Measurements from ENCODE around the gene PCNX2.
"Not testable (repeated sequence)": the region's sequence is repeated elsewhere in the genome, so short reads cannot be mapped to it uniquely, and the experiment has no call there.

The PCNX2 gene

DNA sequence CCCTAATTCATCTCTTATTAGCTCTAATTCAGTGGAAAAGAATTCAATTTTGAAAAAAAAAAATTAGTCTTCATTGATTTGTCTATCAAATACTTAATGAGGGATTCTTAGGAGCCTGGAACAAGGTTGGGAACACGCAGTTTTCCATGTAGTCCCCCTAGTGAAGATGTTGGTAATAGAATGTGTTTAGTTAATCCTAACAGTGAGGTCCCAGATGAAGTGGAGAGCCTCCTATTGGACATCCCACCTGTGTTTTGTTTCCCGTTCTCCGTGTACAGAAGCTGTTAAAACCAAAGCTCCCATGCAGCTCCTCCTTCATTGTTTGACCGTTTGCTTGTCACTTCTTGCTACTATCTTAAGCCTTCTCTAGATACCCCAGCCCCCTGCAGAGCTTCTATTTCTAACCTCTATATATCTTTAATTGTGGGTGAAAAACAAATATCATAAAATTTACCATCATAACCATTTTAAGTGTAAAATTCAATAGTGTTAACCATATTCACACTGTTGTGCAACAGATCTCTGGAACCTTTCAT is 67.5 kb downstream of the PCNX2 start:
- DNase-seq (ENCODE audit: low spot score), result no peak

DNA sequence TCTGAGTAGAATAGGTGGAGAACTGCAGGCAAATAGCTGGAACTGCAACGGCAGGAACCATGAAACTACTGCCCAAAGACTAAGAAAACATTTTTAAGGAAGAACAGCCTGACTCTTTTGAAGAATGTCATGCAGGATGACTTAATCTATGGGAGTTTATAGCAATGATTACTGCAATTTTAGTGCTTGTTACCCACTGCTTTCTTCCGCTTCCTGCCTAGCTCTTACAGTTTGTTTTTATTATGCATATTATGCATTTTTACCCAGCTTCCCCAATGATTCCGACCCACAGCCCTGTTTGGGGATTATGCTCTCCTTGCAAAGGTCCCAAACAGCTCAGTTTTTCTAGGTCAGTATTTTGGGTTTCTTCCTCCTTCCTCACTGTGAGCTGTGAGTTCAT is 71.2 kb downstream of the PCNX2 start:
- no peak for DNase-seq (ENCODE audit: low spot score)

DNA sequence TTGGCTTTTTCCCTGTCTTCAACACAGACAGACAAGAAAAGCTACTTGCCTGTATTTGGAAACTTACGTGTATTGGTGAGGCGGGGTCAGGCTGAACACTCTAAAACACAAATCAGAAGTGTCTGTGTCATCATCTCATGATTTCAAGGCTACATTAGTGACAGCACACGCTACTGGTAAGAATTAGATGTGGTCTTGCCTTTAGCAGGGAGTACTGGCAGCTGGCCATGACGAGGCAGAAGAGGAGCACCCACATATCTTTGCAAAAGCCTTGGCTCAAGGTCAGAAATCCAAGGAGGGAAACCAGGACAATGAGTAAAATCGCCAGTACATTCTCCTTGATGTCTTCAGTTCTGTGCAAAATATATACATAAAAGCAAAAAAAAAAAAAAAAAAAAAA is 77.7 kb downstream of the PCNX2 start:
- no peak for DNase-seq (ENCODE audit: low spot score)

DNA sequence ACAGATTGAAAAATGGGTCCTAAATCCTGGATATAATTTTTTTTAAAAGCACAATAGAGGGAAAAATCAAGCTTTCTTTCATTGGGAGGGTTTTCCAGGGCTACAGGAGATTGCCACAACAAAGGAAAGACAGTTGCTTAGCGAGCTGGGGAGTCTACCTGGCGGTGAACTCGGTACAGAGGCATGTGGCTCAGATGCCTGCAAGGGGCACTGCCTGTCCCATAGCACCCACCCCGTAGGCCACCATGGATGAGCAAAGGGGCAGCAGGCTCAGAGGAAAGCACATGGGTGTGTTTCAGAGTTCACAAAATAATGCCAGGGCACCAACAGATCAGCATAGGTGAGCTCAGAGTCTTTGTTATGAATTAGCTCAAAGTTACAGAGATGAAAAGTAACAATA is 79.5 kb downstream of the PCNX2 start:
- DNase-seq (ENCODE audit: low spot score), result no peak

DNA sequence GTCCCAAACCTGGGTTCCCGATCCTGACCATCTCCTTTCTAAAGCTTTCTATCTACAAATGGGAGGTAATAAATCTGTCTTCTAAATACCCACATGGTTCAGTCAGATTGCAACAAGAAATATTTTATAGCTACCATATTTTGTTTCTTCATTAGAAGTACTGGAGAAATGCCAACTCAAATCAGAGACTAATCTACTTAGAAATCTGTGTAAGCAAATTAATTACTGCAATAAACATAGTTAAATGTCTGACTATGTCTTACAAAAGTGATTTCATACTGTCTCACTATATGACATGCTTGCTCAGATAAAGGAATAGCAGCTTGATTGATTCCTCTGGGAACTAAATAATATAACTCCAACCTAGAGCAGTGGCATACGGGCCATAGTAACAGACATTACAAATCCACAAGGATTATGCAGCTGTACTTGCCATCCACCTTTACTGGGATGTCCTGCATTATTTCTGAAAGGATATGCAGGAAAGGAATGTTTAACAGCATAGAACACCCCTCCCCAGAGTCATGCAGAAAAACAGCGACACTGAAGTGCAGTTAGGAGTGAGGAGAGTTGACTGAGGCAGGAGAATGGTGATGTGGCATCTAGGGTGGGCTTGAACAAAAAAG is 80.3 kb downstream of the PCNX2 start:
- no peak for DNase-seq (ENCODE audit: low spot score)

DNA sequence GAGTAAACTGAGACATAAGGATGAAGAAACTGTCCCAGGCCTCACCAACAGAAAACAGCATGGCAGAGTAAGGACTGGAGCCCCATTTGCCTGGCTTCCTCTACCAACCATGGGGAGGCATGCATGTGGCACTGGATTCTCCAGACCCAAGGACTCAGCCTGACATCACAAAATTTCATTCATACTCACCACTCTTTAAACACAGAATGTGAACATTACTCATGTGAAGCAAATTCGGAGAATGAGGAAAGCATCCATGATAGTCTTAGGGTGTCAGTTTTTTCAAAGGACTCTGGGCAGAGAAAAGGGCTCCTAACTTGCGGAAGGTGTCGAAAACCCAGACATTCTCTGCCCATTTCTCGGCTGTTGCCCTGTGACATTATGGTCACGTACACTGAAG is 83.9 kb downstream of the PCNX2 start:
- no peak for DNase-seq (ENCODE audit: low spot score)

DNA sequence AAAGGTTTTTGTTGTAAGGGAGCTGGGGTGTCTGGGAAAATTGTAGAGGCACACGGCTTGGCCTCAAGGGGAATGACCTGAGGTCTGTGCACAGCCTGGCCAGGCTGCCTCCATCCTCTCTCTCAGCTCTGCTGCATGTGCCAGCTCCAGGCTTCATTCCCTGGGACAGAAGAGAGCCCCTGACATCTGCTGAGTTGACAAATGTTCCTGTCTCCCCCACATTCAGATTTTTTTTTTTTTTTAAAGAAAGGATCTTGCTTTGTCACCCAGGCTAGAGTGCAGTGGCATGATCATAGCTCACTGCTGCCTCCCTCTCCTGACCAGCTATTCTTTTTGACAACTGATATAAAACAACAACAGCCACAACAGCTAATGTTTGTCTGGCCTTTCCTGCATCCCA is 84.4 kb downstream of the PCNX2 start:
- no peak for DNase-seq (ENCODE audit: low spot score)

DNA sequence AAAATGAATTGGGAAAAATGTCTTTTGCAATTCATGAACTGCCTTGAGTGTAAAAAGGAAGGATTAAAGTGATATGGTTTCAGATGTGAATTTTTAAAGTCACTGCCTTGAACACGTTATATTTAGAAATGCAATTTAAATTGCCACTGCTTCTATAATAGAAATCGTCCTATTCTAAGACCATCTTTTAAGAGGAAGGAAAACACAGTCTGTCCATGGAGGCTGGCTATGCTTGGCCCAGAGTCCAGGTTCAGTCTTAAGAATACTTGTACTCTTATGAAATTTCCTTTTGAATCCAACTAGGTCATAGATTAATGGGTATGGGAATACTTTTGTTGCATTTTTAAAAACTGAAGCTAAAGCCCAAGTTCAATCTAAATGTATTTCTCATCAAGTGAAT is 86.0 kb downstream of the PCNX2 start:
- DNase-seq (ENCODE audit: low spot score), result no peak

DNA sequence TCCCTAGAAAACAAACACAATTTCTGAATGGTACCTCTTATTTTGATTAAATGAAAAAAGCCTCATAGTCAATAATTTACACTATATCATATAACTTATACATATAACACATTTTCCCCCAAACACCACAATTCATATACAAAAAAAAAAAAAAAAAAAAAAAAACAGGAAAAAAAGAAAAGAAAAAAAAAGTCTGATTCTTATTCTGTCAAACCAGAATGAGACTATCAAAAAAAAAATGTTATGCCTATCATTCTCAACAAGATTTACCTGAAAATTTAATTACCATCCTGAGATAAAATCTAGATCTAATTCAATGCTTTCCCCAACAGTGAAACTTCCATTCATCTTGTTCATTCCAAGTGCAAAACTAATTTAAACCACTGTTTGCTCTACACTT is 86.8 kb downstream of the PCNX2 start:
- no peak for DNase-seq (ENCODE audit: low spot score)

DNA sequence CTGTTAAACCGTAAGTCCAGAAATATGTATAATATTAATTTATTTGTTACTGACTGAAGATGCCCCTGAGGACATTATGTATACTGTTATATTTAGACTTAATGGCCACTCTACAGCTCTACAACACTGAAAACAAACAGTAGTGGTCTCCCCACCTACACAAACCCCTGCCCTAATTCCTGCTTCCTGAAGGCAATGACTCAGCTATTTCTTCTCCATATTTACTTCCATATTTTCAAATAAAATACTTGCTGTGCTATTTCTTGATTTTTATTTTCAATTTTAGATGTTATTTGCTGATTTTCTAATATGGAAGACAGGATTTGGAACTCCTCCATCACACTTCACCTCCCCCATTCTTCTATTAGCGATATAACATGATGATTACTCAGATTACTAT is 97.6 kb downstream of the PCNX2 start:
- DNase-seq (ENCODE audit: low spot score), result no peak

DNA sequence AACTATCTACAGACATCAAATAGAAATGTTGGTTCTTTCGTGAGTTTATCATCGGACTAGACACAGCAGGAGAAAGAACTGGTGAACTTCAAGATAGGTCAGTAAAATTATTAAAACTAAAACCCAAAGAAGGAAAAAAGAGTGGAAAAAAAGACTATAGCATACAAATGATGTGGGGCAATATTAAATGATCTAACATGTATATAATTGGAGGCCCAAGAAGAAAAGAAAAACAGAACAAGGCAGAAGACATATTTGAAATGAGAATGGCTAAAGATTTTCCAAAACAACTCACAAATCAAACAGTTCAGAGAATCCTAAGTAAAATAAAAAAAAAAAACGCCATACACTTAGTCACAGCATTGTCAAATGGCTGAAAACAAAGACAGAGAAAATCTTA is 101.8 kb downstream of the PCNX2 start:
- DNase-seq (ENCODE audit: low spot score), result no peak

DNA sequence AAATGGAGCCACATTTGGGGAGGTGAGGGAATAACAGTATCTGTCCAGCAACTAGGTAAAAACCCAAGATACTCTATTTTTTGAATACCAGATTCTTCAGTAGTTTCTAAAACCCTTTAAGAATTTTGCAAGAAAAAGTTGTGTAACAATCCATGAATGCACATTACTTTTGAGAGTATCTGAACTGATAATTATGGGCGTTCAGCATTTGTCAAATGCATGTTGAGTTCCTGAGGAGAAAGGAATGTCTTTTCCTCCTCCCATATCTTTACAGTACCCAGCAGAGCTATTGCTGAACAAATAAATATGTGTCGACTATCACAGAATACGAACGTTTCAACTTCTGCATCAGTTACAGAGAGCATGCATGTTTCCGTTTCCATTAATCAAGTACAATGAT is 104.5 kb downstream of the PCNX2 start:
- no peak for DNase-seq (ENCODE audit: low spot score)

DNA sequence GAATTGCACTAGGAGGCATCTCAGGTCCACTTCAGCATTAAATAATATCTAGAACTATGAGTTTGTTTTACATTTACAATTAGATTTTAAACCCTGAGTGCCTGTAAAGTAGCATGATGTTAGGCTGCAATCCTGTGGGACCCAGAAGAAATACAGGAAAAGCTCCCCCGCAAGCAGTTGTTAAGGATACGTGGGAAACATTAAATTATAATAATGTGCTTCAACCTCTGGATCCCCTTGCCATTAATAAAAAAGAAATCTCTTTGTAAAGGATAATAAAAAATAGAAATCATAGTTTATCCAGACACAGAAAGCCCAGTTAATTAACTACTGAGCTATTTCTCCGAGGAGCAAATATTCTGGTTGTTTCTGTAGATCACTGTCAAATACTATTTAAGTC is 106.0 kb downstream of the PCNX2 start:
- DNase-seq (ENCODE audit: low spot score), result no peak

DNA sequence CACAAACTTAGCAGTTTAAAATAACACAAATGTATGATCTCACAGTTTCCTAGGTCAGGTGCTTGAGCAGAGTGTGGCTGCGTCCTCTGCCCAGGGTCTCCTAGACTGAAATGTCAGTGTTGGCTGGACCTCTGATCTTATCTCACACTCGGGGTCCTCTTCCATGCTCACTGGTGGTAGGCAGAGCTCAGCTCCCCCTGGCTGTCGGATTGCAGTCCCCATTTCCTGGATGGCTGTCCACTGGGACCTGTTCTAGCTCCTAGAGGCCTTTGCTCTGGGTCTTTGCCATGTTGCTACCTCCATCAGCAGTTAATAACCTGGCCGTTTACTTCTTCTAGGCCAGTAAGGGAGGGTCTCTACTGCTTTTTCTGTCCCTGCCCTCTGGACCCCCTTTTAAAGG is 107.5 kb downstream of the PCNX2 start:
- DNase-seq (ENCODE audit: low spot score), result no peak

DNA sequence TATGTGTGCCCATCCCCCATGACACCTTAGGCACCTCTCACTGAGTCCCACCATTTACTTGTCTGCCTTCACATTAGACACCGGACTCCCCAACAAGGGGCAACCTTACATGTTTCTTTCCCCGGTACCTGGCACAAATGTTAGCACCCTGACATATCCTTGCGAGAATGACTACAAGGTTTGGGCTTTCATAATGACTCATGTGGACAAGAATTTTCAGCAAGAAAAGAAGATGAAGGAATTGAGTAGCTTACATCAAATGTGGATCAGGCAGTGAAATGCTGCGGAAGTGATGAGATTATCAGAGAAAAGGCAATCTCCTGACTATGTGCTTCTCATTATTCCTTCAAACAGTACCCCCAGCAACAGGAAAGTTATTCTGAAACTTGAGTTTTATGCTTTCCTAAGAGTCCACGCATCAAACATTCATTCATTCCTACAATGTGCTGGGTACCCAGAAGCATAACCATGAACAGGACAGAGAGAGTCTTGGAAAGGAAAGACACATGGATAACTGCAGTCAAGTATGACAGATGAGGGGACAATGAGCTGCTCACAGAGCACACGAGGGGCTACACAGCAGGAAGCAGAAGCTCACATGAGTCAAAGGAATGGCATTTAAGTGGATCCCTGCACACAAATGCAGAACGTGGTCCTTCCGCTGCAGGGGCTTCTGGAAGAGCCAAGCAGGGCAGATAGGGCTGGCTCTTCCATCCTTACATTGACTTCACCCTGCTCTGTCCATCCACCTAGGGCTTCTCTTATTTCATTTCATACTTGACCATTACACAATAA is 112.1 kb downstream of the PCNX2 start:
- DNase-seq (ENCODE audit: low spot score), result no peak

DNA sequence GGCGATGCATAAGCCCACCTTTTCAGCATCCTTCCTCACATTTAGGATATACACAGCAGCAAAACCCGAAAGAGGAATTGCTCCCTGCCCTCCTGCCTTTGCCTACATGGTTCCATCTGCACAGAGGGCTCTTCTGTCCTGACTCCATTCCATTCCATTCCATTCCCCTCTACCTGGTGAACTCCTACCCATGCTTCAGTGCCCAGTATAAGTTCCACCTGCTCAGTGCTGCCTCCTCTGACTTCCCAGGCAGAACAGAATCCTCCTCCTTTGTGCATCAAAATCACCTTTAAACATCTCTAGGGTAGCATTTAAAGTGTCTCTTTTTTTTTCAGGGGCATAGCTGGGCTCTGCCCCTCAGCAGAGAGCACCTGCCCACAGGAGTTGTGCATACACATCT is 112.9 kb downstream of the PCNX2 start:
- DNase-seq (ENCODE audit: low spot score), result no peak

DNA sequence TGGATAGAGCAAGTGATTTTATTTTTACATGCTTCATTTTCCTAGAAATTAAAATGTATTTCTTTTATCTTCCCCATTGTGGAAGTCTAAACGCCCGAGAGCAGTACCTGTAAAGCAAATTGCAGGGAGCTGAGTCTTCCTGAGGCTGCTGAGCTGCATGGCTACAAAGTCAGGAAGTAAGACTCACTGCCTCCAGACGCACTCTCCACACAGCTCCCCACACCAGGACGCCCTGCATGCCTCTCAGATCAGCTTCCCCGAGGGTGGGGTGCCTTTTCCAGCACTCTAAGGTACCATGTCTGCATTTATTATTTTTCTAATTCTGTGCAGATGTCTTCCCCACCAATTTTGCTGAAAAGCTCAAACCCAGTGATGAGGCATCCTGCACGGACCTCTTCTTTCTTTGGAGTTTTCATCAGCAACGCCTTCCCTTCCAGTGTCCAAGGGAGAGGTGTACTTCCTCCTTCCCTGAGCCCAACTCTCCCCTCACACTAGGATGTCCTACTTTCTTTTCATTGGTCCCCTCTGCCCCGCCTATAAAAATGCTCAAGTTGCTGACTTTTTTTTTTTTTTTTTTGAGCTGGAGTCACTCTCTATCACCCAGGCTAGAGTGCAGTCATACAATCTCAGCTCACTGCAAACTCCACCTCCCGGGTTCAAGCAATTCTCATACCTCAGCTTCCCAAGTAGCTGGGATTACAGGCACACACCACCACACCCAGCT is 114.7 kb downstream of the PCNX2 start:
- DNase-seq (ENCODE audit: low spot score), result no peak

DNA sequence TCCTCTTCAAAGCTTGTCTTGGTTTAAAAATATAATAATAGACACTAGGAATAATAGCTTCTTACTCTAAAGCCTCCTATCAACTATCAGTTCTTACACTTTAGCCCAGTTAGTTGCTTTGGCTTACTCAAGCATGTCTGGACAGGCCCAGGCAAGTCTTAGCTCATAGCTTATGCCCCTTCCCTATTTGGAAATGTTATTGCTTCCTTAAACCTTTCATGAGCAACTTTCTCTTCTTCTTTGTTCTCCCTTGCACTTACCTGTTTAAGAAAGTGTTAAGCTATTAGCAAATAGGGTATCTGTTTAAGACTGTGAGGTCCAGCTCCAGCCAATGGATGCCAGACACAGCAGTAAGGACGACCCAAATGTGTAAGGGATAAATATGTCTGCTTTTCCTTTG is 115.9 kb downstream of the PCNX2 start:
- not testable (repeated sequence) for DNase-seq (ENCODE audit: low spot score)

DNA sequence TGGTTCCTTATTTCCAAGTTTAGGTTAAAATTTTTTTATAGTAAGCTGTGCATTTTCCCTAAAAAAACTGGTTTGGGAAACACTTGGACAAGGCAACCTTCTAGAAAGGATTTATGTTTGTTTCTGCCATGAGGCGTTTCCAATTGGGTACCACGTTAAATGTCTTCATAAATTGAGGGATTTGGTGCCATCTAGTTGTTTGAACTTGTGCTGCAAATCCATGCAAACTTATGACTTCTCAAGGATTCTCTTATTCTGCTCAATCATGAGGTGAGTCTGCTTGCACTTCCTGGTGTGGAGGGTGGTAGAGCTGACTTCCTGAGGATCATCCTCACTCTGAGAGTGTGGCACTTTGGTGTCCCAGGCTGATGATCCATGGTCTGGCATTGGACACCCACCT is 123.3 kb downstream of the PCNX2 start:
- no peak for DNase-seq (ENCODE audit: low spot score)

DNA sequence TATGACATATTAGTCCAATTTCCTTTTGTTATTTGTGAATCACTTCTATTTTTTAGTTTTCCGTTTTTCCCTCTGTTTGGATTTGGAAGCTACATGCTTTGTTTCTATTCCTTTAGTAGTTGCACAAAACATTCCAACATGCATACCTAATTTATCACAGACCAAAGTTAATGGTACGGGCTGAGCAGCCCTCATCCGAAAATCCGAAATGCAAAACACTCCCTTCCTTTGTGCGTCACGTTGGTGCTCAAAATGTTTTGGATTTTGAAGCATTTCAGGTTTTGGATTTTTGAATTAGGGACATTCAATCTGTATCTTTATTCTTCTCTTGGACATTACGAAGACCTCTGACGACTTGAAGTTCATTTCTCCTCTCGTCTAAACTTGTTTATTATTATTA is 124.8 kb downstream of the PCNX2 start:
- no peak for DNase-seq (ENCODE audit: low spot score)

DNA sequence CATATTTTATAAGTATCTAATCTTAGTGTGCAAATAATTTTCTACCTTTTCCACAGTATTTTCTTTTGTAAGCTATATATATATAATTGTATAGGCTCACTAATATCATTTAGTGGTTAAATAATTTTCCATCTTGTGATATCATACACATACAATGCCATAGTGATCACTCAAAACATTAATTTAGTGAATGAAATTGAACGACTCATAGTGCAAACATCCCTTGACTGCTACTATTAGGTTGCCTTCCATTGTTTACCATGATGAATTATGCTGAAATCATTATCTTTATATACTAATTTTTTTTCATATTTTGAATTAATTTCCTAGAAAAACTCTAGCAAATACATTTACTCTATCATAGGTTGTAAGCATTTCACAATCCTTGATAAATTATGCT is 127.1 kb downstream of the PCNX2 start:
- no peak for DNase-seq (ENCODE audit: low spot score)

DNA sequence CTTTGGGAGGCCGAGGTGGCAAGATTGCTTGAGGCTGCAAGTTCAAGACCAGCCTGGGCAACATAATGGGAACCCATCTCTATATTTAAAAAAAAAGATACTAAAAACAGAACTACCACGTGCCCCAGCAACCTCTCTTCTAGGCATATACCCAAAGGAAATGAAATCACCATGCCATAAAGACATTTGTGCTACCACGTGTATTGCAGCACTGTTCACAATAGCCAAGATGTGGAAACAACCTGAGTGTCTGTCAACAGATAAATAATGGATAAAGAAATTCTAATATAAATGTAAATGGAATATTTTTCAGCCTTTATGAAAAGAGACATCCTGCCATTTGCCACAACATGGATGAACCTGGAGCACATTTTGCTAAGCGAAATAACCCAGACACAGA is 128.6 kb downstream of the PCNX2 start:
- no peak for DNase-seq (ENCODE audit: low spot score)

DNA sequence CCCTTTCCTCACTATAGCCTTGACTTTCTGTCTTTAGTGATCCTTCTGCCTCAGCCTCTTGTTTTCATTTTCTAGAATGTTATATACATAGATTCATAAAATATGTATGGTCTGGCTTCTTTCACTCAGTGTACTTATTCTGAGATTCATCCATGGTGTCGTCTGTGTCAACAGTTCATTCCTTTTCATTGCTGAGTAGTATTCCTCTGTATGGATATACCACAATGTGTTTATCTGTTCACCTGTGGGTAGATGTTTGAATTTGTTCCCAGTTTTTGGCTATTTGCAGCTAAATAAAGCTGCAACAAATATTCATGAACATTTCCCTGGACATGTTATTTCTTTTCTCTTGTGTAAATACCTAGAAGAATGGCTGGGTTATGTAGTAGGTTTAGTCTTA is 131.8 kb downstream of the PCNX2 start:
- no peak for DNase-seq (ENCODE audit: low spot score)

All from SW480 (cell line).